Measurements from ENCODE around the gene IGHMBP2.

DNA sequence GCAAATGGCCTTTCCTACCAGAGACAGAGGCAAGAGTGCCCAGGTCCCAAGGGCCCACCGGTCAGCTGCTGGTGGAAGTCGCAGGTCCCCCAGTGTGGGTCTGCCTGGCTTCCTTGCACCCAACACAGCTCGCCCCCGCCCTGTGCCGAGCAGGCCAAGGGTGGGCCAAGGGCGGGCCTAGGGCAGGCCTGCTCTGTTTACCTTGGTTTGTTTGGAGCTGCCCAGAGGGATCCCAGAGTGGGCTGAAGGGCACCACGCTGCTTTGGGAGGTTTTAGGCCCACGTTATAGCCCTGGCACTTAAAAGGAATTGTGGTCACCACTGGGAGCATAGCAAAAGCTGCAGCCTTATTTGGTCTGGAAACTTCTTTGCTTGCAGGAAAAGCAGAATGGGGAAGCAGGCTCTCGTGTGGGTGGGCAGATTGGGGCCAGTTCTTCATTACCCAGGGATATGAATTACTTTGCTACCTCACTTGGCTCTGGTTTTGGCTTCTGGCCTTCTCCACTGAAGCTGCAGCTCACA lies 39.1 kb downstream of the IGHMBP2 start:
- TF ChIP-seq, protein P1, sequence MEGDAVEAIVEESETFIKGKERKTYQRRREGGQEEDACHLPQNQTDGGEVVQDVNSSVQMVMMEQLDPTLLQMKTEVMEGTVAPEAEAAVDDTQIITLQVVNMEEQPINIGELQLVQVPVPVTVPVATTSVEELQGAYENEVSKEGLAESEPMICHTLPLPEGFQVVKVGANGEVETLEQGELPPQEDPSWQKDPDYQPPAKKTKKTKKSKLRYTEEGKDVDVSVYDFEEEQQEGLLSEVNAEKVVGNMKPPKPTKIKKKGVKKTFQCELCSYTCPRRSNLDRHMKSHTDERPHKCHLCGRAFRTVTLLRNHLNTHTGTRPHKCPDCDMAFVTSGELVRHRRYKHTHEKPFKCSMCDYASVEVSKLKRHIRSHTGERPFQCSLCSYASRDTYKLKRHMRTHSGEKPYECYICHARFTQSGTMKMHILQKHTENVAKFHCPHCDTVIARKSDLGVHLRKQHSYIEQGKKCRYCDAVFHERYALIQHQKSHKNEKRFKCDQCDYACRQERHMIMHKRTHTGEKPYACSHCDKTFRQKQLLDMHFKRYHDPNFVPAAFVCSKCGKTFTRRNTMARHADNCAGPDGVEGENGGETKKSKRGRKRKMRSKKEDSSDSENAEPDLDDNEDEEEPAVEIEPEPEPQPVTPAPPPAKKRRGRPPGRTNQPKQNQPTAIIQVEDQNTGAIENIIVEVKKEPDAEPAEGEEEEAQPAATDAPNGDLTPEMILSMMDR (IDR thresholded peaks at IDR 0.05; ENCODE audit: poor library complexity, severe bottlenecking) = no peak
- TF ChIP-seq POLR2AphosphoS5 (IDR thresholded peaks at IDR 0.05) (no peak), EZH2 (IDR thresholded peaks at IDR 0.05; ENCODE audit: borderline replicate concordance, insufficient read depth, low read length, poor library complexity, severe bottlenecking) (no peak), EP300 (conservative IDR thresholded peaks at IDR 0.05; ENCODE audit: poor library complexity, severe bottlenecking) (no peak), MXI1 (conservative IDR thresholded peaks at IDR 0.05; ENCODE audit: poor library complexity, severe bottlenecking) (no peak)
- TF ChIP-seq, protein P2, sequence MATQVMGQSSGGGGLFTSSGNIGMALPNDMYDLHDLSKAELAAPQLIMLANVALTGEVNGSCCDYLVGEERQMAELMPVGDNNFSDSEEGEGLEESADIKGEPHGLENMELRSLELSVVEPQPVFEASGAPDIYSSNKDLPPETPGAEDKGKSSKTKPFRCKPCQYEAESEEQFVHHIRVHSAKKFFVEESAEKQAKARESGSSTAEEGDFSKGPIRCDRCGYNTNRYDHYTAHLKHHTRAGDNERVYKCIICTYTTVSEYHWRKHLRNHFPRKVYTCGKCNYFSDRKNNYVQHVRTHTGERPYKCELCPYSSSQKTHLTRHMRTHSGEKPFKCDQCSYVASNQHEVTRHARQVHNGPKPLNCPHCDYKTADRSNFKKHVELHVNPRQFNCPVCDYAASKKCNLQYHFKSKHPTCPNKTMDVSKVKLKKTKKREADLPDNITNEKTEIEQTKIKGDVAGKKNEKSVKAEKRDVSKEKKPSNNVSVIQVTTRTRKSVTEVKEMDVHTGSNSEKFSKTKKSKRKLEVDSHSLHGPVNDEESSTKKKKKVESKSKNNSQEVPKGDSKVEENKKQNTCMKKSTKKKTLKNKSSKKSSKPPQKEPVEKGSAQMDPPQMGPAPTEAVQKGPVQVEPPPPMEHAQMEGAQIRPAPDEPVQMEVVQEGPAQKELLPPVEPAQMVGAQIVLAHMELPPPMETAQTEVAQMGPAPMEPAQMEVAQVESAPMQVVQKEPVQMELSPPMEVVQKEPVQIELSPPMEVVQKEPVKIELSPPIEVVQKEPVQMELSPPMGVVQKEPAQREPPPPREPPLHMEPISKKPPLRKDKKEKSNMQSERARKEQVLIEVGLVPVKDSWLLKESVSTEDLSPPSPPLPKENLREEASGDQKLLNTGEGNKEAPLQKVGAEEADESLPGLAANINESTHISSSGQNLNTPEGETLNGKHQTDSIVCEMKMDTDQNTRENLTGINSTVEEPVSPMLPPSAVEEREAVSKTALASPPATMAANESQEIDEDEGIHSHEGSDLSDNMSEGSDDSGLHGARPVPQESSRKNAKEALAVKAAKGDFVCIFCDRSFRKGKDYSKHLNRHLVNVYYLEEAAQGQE (IDR thresholded peaks at IDR 0.05; ENCODE audit: borderline replicate concordance) = no peak

Data from neural cell (in vitro differentiated cells).